Stimulated activated CD4-positive, alpha-beta T cell treated with anti-CD3 and anti-CD28 coated beads, Interleukin-4, amount 100 ng/mL, for 4 hours (primary cell): ENCODE measurements around the gene UBR1.
"Not testable (repeated sequence)": the region's sequence is repeated elsewhere in the genome, so short reads cannot be mapped to it uniquely, and the experiment has no call there.

Experiments used
- DNase-seq, 2 experiments: peaks; one replicate each; pipeline ENCODE4 v3.0.0-alpha.2; 2020

The UBR1 gene

DNA sequence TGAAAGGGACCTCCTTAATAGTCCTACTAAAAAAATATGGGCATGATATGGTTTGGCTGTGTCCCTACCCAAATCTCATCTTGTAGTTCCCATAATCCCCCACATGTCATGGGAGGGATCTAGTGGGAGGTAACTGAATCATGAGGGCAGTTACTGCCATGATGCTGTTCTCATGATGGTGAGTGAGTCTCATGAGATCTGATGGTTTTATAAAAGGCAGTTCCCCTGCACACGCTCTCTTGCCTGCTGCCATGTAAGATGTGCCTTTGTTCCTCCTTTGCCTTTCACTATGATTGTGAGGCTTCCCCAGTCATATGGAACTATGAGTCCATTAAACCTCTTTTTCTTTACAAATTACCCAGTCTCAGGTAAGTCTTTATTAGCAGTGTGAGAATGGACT is 211.9 kb downstream of the UBR1 start:
- DNase-seq, result not testable (repeated sequence)
